K562 (cell line): ENCODE measurements around the gene PRLHR. TPM values are rescaled to one million over a fixed set of nuclear protein-coding genes. Genes with fewer than 3 reads are reported as not detected.

Experiments
- ATAC-seq: fragments of 200-7000 bp; cut with Tn5 transposase; 3 replicates; pipeline ENCODE4 v1.9.1; 2020; ENCODE audit warnings: moderate library complexity
- BruUV-seq: library from RNA; stranded (reverse); fragments of 400-500 nt; replicated peaks from 2 replicates; lab custom pipeline; 2021; lab: Mats Ljungman, UMichigan
- CTCF ChIA-PET: fragments of 300-600 bp; formaldehyde crosslinking; extraction: SDS; loops from one replicate; lab custom pipeline; 2021; ENCODE audit warnings: low intra/inter-chr PET ratio; lab: Yijun Ruan, JAX
- POLR2A ChIA-PET: fragments of 300-600, 350-650 bp; sonication (Branson Sonifier 250); formaldehyde crosslinking; extraction: SDS; loops from one replicate; lab custom pipeline; 2021; ENCODE audit warnings: antibody characterized with exemption, inconsistent platforms; lab: Yijun Ruan, JAX
- DNase-seq, 4 experiments: peaks; one replicate each; pipeline versions ENCODE4 v3.0.0 to v3.0.0-alpha.2; 2011 to 2018; ENCODE audit warnings: low spot score in 3 of 4, mixed read lengths in 3 of 4; ENCODE audit errors: extremely low read depth in 1 of 4
- FAIRE-seq: peaks from 2 replicates; lab custom pipeline; 2011; peaks lifted over from hg19 to GRCh38; lab: Jason Lieb, UNC
- H2AFZ ChIP-seq: 2 replicates; pipeline ENCODE4 v1.6.0; 2011; ENCODE audit warnings: low read depth, low read length, control low read depth, inconsistent platforms
- H3K27ac ChIP-seq: fragments of 200-600 bp; 3 replicates; pipeline ENCODE4 v1.8.0; 2011; ENCODE audit warnings: low read depth, mild to moderate bottlenecking, control low read depth, inconsistent platforms, low read length, moderate library complexity, mixed read lengths; ENCODE audit errors: extremely low read depth
- H3K27me3 ChIP-seq, 2 experiments: fragments of 300-600 bp in 1 of 2; 2 replicates in 1 of 2; 3 replicates in 1 of 2; pipeline versions ENCODE4 v1.6.0 to v1.8.0; 2011; ENCODE audit warnings: inconsistent platforms in 2 of 2, low read length in 2 of 2, mild to moderate bottlenecking in 1 of 2, mixed read lengths in 1 of 2, moderate library complexity in 1 of 2; ENCODE audit not compliant: control insufficient read depth in 2 of 2, insufficient read depth in 2 of 2
- H3K36me3 ChIP-seq: fragments of 300-600 bp; 3 replicates; pipeline ENCODE4 v1.8.0; 2011; ENCODE audit warnings: mild to moderate bottlenecking, low read length, inconsistent platforms; ENCODE audit not compliant: control insufficient read depth, insufficient read depth
- H3K4me1 ChIP-seq, 2 experiments: fragments of 200-600 bp in 1 of 2; replicated peaks in 1 of 2; 2 replicates in 1 of 2; 3 replicates in 1 of 2; pipeline versions ENCODE4 v1.5.1 to v1.8.0; 2011; ENCODE audit warnings: inconsistent platforms in 2 of 2, low read length in 2 of 2, mild to moderate bottlenecking in 1 of 2, mixed read lengths in 1 of 2, moderate library complexity in 1 of 2; ENCODE audit not compliant: control insufficient read depth in 2 of 2, insufficient read depth in 2 of 2
- H3K4me2 ChIP-seq: 2 replicates; pipeline ENCODE4 v1.6.1; 2011; ENCODE audit warnings: low read length, control low read depth, inconsistent platforms, mixed read lengths; ENCODE audit not compliant: insufficient read depth
- H3K4me3 ChIP-seq: fragments of 200-600 bp; sonication (generic), shearing (Covaris generic); 2 replicates; pipeline ENCODE4 v1.5.1; 2016; ENCODE audit warnings: control low read depth, inconsistent platforms
- H3K79me2 ChIP-seq: fragments of 200-600 bp; 3 replicates; pipeline ENCODE4 v1.8.0; 2011; ENCODE audit warnings: low read length, inconsistent platforms; ENCODE audit not compliant: control insufficient read depth, insufficient read depth
- H3K9ac ChIP-seq, 2 experiments: 2 replicates each; pipeline versions ENCODE4 v1.6.0 to v1.6.1; 2011; ENCODE audit warnings: low read depth in 2 of 2, low read length in 2 of 2, control low read depth in 1 of 2, inconsistent platforms in 1 of 2, mild to moderate bottlenecking in 1 of 2, mixed read lengths in 1 of 2; ENCODE audit not compliant: insufficient read depth in 1 of 2
- H3K9me1 ChIP-seq: one replicate; pipeline ENCODE4 v1.6.0; 2011; ENCODE audit warnings: inconsistent platforms, mild to moderate bottlenecking, low read length, moderate library complexity; ENCODE audit not compliant: control insufficient read depth, insufficient read depth
- H3K9me3 ChIP-seq: replicated peaks from 2 replicates; pipeline ENCODE4 v1.5.1; 2011; ENCODE audit warnings: low read depth, low read length, inconsistent platforms; ENCODE audit not compliant: control insufficient read depth, insufficient read depth
- H4K20me1 ChIP-seq: replicated peaks from 2 replicates; pipeline ENCODE4 v1.6.1; 2011; ENCODE audit warnings: low read length, inconsistent platforms, mixed read lengths; ENCODE audit not compliant: control insufficient read depth, insufficient read depth
- CEBPB ChIP-seq: fragments of 450-650 bp; IDR thresholded peaks from 2 replicates; pipeline ENCODE4 v1.6.1; 2016; ENCODE audit warnings: missing genetic modification characterization, missing compliant biosample characterization
- GTF2E2 ChIP-seq: fragments of 200-800 bp; sonication (Bioruptor generic); IDR thresholded peaks from 2 replicates; pipeline ENCODE4 v1.6.1; 2016; ENCODE audit warnings: missing genetic modification characterization, missing compliant biosample characterization
- KDM4B ChIP-seq, 2 experiments: fragments of 450-650 bp in 1 of 2; sonication (generic) in 1 of 2; IDR thresholded peaks; 2 replicates each; pipeline ENCODE4 v1.6.1; 2016 to 2017; ENCODE audit warnings: borderline replicate concordance in 2 of 2, antibody characterized with exemption in 1 of 2, low read depth in 1 of 2, mild to moderate bottlenecking in 1 of 2
- KLF1 ChIP-seq: fragments of 450-650 bp; IDR thresholded peaks from 2 replicates; pipeline ENCODE4 v1.6.1; 2016; ENCODE audit warnings: missing genetic modification characterization, missing compliant biosample characterization
- NR1H2 ChIP-seq: sonication (generic); formaldehyde crosslinking; IDR thresholded peaks from 2 replicates; pipeline ENCODE4 v1.4.0; 2020; ENCODE audit warnings: mild to moderate bottlenecking, missing genetic modification reagents
- OTX1 ChIP-seq: fragments of 450-650 bp; formaldehyde crosslinking; IDR thresholded peaks from 2 replicates; pipeline ENCODE4 v1.4.0; 2022; ENCODE audit warnings: mild to moderate bottlenecking
- RUNX1 ChIP-seq: sonication (generic); IDR thresholded peaks from 2 replicates; pipeline ENCODE4 v1.6.1; 2016; ENCODE audit warnings: antibody characterized with exemption, low read depth
- SAFB ChIP-seq: fragments of 200-400 bp; formaldehyde crosslinking; IDR thresholded peaks from 2 replicates; pipeline ENCODE4 v1.6.1; 2017; ENCODE audit warnings: low read depth, low read length, borderline replicate concordance
- TCFL5 ChIP-seq: fragments of 250-450 bp; sonication (Bioruptor Pico); conservative IDR thresholded peaks from 2 replicates; pipeline ENCODE4 v1.6.1; 2021; ENCODE audit warnings: mild to moderate bottlenecking, moderate library complexity, matching md5 sums
- THRAP3 ChIP-seq: fragments of 450-650 bp; IDR thresholded peaks from 2 replicates; pipeline ENCODE4 v1.6.1; 2016; ENCODE audit warnings: mild to moderate bottlenecking, inconsistent platforms, borderline replicate concordance
- ZNF217 ChIP-seq: sonication (generic); formaldehyde crosslinking; IDR thresholded peaks from 2 replicates; pipeline ENCODE4 v1.8.0; 2022; ENCODE audit warnings: mild to moderate bottlenecking, missing genetic modification reagents
- ZNF23 ChIP-seq: fragments of 250-450 bp; sonication (Bioruptor Pico); IDR thresholded peaks from 2 replicates; pipeline ENCODE4 v1.4.0; 2020; ENCODE audit warnings: mild to moderate bottlenecking
- WGBS: fragments of 100-300 bp; shearing (Covaris generic); methylation state at CpG from one replicate; pipeline ENCODE4 v1.1.6; 2016; ENCODE audit warnings: low coverage, mixed read lengths; ENCODE audit not compliant: insufficient coverage; ENCODE audit errors: missing lambda C conversion rate; 5-methylcytosine and 5-hydroxymethylcytosine counted together
- in situ Hi-C: fragments of 300-500 bp; cut with MboI; formaldehyde crosslinking; loops from 4 replicates; pipeline ENCODE4 v1.15.0; 2018; ENCODE audit warnings: inconsistent platforms, mixed read lengths
- intact Hi-C: fragments of 100-400 bp; cut with micrococcal nuclease; formaldehyde crosslinking; loops from 2 replicates; pipeline ENCODE4 v1.14.2; 2022
- polyA plus RNA-seq, 8 experiments: library from polyadenylated mRNA; depleted of rRNA in 4 of 8; stranded (reverse) in 5 of 8; unstranded in 3 of 8; fragments of >200 nt; fragmentation: Nextera tagmentation in 2 of 8; fragmentation: Illumina TruSeq in 1 of 8; extraction: Ambion mirVana in 2 of 8; extraction: Trizol in 1 of 8; gene quantifications; 2 replicates each; pipeline versions ENCODE4 v1.2.1 to v1.2.3, GENCODE V29; 2011 to 2014; ENCODE audit warnings: inconsistent platforms in 1 of 8, missing spikeins in 1 of 8
- total RNA-seq, 7 experiments: library from RNA; depleted of rRNA in 6 of 7; stranded (reverse); fragments of >200 nt in 6 of 7; fragmentation: Illumina TruSeq in 2 of 7; extraction: Trizol in 2 of 7; gene quantifications; 2 replicates each; pipeline versions ENCODE4 v1.2.1 to v1.2.3, GENCODE V29; 2011 to 2021; ENCODE audit warnings: low replicate concordance in 1 of 7
- TF ChIP-seq, protein P1 (sequence below): fragments of 150-350 bp; conservative IDR thresholded peaks from 2 replicates; pipeline ENCODE4 v1.6.1; 2014; ENCODE audit warnings: low read length
- TF ChIP-seq, protein P2 (sequence below): fragments of 250-450 bp; sonication (Bioruptor Pico); IDR thresholded peaks from 2 replicates; pipeline ENCODE4 v1.5.0; 2021; ENCODE audit warnings: mild to moderate bottlenecking, borderline replicate concordance
- TF ChIP-seq, protein P3 (sequence below): sonication (generic); formaldehyde crosslinking; IDR thresholded peaks from 2 replicates; pipeline ENCODE4 v1.8.0; 2022; ENCODE audit warnings: mild to moderate bottlenecking, missing genetic modification reagents

PRLHR gene
- total and polyA plus RNA-seq, 9 of the 15 experiments (the other 6 are each of a cell fraction or from before 2014, with no cell fraction given) = not detected

DNA sequence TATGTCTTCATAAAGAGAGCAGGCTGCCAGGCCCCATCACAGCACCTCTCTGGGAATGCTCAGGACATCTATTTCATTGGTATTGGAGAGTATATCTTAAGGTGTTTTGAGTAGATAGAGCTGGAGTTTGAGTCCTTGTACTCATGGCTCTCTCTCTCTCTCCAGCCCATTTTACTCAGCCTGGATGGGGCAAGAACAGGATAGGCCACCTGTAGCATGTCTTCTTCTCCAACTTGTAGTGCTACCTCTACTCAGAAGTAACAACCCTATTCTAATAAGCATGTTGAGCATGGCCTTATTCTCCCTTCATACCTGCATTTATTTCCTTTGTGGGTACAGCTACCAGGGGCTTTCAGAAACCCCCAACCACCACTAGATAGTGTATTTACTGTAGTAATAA is 21.9 kb downstream of the PRLHR start (continued):
- TF ChIP-seq, protein P1, sequence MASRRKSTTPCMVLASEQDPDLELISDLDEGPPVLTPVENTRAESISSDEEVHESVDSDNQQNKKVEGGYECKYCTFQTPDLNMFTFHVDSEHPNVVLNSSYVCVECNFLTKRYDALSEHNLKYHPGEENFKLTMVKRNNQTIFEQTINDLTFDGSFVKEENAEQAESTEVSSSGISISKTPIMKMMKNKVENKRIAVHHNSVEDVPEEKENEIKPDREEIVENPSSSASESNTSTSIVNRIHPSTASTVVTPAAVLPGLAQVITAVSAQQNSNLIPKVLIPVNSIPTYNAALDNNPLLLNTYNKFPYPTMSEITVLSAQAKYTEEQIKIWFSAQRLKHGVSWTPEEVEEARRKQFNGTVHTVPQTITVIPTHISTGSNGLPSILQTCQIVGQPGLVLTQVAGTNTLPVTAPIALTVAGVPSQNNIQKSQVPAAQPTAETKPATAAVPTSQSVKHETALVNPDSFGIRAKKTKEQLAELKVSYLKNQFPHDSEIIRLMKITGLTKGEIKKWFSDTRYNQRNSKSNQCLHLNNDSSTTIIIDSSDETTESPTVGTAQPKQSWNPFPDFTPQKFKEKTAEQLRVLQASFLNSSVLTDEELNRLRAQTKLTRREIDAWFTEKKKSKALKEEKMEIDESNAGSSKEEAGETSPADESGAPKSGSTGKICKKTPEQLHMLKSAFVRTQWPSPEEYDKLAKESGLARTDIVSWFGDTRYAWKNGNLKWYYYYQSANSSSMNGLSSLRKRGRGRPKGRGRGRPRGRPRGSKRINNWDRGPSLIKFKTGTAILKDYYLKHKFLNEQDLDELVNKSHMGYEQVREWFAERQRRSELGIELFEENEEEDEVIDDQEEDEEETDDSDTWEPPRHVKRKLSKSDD = no peak
- TF ChIP-seq KLF1 = no peak

DNA sequence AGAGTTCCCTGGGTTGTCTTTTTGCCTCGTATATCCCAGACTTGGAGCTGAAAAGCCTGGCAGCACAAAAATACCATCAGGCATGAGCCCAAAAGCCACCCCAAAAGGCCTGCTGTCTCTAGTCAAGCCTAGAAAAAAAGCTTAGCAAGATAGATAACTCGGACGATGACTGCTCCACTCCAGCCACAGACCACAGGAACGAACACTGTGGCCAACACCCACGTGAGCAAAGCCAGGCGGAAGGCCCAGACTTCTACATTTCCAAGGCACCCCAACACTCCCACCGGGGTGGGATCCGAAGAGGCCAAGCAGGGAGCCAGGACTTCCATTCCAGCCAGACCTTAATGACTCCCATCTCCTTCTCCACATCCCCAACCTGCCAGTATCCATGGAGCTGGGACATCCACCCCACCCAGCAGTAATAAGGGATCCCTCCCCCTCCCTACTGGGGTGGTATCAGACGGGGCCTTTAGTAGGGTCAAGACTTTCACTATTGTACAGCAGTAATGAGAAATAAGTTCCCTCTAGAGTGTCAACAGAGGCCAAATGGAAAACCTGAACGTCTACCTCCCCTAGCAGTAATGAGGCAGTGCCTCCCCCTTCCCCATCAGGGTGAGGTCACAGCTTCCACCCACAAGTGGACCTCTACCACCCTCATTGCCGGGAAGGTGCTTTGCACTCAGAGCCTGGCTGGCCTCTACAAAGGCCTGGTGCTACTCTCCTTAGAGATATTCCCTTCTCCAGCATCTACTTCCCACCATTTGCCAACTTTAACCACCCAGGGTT is 23.0 kb downstream of the PRLHR start:
- Histone ChIP-seq H3K9me3 (no peaks in the 10 kb centered on the region), H3K4me3 (no peak overlapping the region), H3K4me2 (no peak overlapping the region), H3K9ac (no peak overlapping the region), H3K9me1 (no peaks in the 10 kb centered on the region), H3K79me2 (no peaks in the 10 kb centered on the region), H3K36me3 (no peaks in the 10 kb centered on the region), H3K27me3 (peaks cover 0 to 14% of the 10 kb centered on the region in 2 experiments; a peak in 2 of 5 replicates), H2AFZ (no peak overlapping the region), H4K20me1 (no peaks in the 10 kb centered on the region), H3K4me1 (no peaks in the 10 kb centered on the region), H3K27ac (no peak overlapping the region)
- ChIA-PET CTCF (no interaction called here), POLR2A (no interaction called here)
- intact Hi-C loops = no loop called here
- DNase-seq (no peak), ATAC-seq (no peak), FAIRE-seq (no peak)
- BruUV-seq = no TSS peak
- WGBS = 2% methylated on average over 7 of the region's 11 CpGs
- in situ Hi-C loops = no loop called here
- TF ChIP-seq NR1H2 (no peak), CEBPB (tag) (no peak), OTX1 (CRISPR knock-in tag) (no peak), RUNX1 (no peak), ZNF23 (CRISPR knock-in tag) (no peak), SAFB (no peak), THRAP3 (no peak), GTF2E2 (no peak), TCFL5 (CRISPR knock-in tag) (no peak), KDM4B (IDR thresholded peaks at IDR 0.05; ENCODE audit: borderline replicate concordance in 2 of 2, low read depth in 1 of 2) (no peak), ZNF217 (CRISPR knock-in tag) (no peak)
- TF ChIP-seq, protein P2, sequence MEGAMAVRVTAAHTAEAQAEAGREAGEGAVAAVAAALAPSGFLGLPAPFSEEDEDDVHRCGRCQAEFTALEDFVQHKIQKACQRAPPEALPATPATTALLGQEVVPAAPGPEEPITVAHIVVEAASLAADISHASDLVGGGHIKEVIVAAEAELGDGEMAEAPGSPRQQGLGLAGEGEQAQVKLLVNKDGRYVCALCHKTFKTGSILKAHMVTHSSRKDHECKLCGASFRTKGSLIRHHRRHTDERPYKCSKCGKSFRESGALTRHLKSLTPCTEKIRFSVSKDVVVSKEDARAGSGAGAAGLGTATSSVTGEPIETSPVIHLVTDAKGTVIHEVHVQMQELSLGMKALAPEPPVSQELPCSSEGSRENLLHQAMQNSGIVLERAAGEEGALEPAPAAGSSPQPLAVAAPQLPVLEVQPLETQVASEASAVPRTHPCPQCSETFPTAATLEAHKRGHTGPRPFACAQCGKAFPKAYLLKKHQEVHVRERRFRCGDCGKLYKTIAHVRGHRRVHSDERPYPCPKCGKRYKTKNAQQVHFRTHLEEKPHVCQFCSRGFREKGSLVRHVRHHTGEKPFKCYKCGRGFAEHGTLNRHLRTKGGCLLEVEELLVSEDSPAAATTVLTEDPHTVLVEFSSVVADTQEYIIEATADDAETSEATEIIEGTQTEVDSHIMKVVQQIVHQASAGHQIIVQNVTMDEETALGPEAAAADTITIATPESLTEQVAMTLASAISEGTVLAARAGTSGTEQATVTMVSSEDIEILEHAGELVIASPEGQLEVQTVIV = no peak
- TF ChIP-seq, protein P3, sequence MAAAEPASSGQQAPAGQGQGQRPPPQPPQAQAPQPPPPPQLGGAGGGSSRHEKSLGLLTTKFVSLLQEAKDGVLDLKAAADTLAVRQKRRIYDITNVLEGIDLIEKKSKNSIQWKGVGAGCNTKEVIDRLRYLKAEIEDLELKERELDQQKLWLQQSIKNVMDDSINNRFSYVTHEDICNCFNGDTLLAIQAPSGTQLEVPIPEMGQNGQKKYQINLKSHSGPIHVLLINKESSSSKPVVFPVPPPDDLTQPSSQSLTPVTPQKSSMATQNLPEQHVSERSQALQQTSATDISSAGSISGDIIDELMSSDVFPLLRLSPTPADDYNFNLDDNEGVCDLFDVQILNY = no peak
